Kasumi-1 (cell line): Measurements from ENCODE around the gene CSTF3.
"Not testable (repeated sequence)": the region's sequence is repeated elsewhere in the genome, so short reads cannot be mapped to it uniquely, and the experiment has no call there.

ENCODE experiments used
- DNase-seq, 2 experiments: peaks; one replicate each; lab custom pipeline; 2025; lab: John Stamatoyannopoulos, UW

CSTF3 gene

DNA sequence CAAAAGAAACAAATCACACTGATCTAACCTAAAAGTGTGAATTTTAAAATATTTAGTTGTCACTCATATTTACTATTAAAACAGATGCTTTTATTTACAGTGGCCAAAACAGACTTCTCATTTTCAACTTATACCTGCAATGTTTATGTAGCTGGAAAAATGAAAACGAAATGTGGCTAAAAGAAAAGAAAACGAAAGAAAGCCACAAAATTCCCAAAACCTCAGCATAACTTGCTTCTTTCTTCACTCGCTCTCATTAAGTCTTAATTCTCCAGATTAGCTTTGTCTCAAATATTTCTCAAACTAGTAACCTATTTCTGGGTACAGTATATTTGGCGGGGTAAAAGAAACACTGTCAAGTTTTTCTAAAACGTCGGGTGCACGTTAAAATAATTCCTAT is 693 bp downstream of the CSTF3 start:
- no peak for DNase-seq

- peak; percentile 38 to 59 for DNase-seq
Observed at GRCh38 chr11:33160136-33160535, 1.1 kb downstream of the CSTF3 start.

- DNase-seq, result not testable (repeated sequence)
Observed at GRCh38 chr11:33159378-33159867, 1.9 kb downstream of the CSTF3 start.

DNA sequence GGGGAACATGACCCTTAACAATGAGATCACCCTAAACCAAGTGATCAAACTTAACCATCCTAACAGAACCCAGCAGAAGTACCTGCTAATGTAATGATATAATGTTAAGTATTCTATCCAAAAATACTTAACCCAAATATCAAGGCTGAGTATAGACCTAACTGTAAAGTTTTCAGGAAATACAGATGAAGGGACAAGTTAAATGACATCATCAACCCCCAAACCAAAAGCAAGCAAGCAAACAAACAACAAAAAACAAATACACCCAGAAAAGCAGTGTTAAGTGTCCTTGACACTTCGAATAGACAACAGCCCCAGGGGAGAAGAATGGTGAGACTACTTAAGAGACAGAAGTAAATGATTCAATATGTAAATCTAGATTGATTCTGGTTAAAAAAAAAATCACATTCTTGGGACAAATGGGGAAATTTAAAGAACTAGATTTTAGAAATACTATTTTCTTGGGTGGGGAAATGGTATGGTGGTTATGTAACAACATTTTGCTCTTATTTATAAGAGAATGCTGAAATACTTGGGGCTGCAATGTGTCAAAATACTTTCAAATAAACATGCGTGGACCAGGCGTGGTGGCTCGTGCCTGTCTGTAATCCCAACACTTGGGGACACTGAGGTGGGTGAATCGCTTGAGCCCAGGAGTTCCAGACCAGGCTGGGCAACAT is 2.5 kb downstream of the CSTF3 start:
- DNase-seq, result no peak

DNA sequence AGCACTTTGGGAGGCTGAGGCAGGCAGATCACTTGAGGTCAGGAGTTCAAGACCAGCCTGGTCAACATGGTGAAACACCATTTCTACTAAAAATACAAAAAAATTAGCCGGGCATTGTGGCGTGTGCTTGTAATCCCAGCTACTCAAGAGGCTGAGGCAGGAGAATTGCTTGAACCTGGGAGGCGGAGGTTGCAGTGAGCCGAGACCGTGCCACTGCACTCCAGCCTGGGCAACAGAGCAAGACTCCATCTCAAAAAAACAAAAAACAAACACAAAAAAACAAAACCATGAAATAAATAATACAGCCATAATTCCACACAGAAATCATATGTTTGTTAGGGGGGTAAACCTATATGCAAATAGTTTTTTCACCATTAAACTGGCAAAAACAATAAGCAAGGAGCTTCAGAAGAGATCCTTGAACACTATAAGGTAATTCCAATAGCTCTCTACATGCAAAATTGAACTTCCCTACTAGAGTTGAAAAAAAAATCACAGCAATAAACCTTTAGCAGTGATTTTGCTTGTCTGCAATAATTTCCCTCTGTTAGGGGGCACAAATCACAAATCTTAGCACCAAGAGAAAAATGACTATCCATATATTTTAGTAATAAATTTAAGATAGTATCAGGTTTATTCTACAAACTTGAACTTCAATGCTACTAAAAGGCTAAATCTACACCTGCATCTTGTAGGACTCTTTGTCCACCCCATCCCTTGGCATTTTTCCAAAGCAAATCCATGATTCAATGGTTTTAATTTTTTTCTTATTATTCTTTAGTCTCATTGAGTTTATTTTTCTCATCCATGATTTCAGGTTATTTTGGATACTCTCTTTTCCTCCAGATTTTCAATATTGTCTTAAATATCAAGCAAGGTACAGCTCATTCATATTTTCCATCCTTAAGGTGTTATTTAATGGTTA is 3.9 kb downstream of the CSTF3 start:
- DNase-seq, result no peak

DNA sequence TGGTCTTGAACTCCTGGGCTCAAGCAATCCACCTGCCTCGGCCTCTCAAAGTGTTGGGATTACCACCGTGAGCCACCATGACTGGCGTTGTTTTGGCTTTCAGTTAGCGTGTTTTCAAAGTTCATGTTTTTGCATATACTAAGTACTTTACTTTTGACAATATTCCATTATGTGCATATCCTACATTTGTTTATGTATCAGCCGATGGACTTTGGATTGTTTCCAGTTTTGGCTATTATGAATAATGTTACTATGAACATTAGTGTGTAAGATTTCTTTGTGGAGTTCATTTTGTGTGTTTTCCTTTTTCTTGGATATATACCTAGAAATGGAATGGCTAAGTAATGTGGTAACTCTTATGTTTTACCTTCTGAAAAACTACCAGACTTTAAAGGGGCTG is 9.9 kb downstream of the CSTF3 start:
- no peak for DNase-seq

GRCh38 chr11:33147559-33147958 is 13.7 kb downstream of the CSTF3 start:
- no peak for DNase-seq

- DNase-seq, result no peak
Observed at GRCh38 chr11:33135768-33136443, 25.4 kb downstream of the CSTF3 start.

DNA sequence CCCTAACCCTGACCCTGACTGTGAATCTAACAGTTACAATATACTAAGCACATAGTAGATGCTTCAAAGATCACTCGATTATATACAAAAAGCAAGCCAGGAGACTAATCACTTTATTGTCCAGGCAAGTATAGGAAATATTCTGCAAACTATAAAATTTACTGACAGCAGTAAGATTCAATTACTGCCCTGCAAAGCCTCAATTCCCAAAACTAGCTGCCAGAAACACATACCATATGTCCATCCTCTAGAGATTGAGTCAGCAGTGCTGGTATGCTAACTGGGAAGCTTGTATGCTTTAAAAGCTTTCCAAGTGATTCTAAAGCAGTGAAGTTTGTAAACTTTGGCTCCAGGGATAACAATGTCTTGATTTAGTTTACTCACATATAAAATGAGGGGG is 26.1 kb downstream of the CSTF3 start:
- DNase-seq, result no peak

DNA sequence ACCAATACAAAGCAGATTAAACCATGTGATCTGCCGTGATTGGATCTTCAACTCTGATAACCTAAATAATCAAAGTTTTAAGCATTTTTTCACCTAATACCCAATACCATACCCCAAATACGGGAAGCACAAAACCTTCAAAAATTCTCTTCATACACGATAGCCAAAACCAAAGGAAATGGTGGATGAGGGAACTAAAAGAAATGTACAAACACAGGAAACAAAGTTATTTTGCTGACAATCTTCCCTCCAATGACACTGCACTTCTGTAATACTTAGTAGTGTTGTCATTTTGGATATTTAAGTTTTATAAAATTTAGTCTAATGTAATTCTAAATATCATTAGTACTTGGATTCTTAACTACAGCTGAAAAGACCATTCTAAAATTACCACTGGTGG is 27.0 kb downstream of the CSTF3 start:
- DNase-seq, result no peak

- no peak for DNase-seq
Observed at GRCh38 chr11:33133761-33134160, 27.5 kb downstream of the CSTF3 start.

- DNase-seq, result no peak
Observed at GRCh38 chr11:33132510-33132909, 28.8 kb downstream of the CSTF3 start.

DNA sequence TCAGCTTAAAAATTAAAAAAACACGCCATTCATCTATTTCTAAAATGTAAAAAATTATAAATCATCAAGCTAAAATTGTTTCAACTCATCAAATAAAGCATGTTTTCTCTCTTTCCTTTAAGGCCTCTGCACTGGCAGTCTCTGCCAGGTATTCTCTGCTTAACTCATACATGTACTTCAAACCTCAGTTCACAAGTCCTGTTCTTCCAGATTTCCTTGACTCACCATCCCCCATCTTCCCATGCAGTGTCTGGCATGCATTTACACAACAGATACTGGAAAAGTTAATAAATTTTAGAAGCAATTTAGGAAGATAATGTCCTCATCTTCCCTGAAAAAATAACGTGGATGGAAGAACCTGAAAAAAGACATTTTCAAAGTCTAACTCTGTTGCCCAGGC is 32.5 kb downstream of the CSTF3 start:
- no peak for DNase-seq

- DNase-seq, result no peak
Observed at GRCh38 chr11:33125611-33126010, 35.7 kb downstream of the CSTF3 start.

DNA sequence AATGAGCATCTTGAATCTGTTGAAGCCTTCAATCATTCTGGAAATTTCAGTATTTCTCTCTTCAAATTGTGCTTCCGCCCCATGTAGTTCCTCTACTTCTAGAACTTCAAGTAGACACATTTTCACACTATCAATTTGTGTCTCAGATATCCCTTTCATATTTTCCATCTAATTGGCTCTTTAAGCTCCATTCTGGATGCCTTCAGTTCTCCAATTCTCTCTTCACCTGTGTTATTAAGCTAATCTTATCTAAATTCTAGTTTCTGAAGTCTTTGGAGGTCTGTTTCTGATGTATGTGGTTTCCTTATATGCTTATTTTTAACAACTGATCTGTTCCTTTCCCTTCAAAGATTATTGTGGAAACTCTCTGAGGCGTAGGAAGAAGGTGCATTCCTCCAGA is 36.3 kb downstream of the CSTF3 start:
- DNase-seq, result no peak

- not testable (repeated sequence) for DNase-seq
Observed at GRCh38 chr11:33122696-33123095, 38.6 kb downstream of the CSTF3 start.

GRCh38 chr11:33116535-33116934 is 44.7 kb downstream of the CSTF3 start:
- no peak for DNase-seq

DNA sequence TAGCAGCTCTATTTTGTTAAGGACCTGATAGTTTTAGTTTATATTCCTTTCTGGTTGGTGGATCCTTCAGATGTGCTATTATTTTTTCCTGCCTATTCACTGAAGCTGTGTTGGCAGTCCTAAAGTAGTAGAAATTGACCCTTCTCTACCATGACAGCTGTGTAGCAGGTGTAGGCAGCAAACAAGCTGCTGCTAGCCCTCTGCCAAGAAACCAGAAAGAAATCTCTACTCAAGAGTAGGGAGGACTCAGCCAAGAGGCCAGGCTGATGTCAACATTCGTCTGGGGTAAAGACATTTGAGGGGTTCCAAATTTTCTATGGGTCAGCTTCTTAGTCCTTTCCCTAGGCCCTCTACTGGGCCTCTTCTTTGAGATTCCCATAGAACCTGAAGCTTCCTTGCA is 51.2 kb downstream of the CSTF3 start:
- no peak for DNase-seq

DNA sequence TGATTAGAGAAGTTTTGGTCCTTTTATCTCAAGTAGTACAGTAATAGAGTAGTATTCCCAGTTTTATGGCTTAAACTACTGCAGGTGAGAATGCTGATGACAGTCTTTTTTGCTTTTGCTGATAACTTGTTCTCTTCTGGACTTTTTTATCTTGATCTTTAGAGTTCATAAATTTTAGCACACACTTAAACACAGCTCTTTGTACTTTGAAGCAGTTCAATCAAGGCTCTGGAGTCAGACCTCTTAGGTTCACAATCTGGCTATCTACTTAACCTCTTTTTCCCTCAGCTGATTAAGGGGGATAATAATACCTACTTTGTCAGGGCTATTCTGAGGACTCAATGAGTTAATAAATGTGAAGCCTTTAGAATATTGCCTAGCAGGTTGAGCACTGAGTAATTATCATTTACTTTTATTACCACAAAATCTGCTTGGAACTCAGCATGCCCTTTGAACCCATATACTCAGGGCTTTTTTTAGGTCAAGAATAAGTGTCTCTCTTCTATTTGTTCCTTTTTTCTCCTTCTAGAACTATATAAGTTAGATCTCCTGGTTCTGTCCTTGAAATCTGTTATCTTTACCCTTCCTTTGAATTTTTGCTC is 51.9 kb downstream of the CSTF3 start:
- DNase-seq, result no peak

DNA sequence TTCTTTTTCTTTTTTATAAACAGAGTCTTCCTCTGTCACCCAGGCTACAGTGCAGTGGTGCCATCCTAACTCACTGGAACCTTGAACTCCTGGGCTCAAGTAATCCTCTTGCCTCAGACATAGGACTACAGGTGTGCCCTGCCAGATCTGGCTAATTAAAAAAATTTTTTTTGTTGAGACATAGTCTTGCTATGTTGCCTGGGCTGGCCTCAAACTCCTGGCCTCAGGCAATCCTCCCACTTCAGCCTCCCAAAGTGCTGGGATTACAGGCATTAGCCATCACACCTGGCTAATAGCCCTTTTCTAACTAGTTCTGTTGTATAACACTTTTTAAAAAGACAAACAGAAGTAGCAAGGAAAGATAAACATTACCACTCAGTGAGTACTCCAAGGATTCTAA is 57.4 kb downstream of the CSTF3 start:
- no peak for DNase-seq

DNA sequence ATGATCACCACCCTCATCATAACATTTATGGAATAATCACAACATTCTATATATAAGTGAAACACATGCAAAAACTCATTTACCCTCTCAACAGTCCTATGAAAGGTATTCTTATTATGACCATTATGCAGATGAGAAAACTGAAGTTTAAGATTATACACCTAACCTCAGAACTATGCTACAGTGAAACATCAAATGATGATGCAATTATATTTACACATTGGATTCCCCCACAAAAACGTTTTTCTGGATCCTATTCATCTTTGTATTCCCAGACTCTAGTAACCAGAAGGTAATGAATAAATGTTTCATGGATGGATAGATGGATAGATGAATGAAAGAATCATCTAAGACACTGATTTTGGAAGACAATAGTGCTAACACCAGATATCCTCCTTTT is 67.1 kb downstream of the CSTF3 start:
- no peak for DNase-seq

- DNase-seq, result no peak
Observed at GRCh38 chr11:33089776-33090175, 71.5 kb downstream of the CSTF3 start.
